ENCODE data around the gene FAM193A.
"Not testable (repeated sequence)": the region's sequence is repeated elsewhere in the genome, so short reads cannot be mapped to it uniquely, and the experiment has no call there.

FAM193A gene

DNA sequence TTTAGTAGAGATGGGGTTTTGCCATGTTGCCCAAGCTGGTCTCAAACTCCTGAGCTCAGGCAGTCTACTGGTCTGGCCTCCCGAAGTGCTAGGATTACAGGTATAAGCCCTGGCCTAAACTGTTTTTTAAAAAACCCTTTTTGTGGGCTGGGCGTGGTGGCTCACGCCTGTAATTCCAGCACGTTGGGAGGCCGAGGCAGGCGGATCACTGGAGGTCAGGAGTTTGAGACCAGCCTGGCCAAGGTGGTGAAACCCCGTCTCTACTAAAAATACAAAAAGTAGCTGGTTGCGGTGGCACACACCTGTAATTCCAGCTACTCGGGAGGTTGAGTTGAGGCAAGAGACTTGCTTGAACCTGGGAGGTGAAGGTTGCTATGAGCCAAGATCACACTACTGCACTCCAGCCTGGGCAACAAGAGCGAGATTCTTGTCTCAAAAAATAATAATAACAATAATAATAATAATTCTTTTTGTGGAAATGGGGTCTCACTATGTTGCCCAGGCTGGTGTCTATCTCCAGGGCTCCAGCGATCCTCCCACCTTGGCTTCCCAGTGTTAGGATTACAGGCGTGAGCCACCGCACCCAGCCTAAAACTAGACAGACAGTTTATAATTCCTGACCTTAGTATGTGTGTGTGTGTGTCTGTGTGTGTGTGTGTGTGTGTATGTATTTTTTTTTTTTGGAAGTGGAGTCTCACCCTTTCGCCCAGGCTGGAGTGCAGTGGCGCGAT, 10.7 kb downstream of the FAM193A start:
- H3K4me3 ChIP-seq (ENCODE audit: insufficient read depth in 1 of 2, low read depth in 1 of 2, low read length in 2 of 2); H4K91ac ChIP-seq (ENCODE audit: low read length); H3K9ac ChIP-seq (ENCODE audit: low read length); H2BK12ac ChIP-seq (ENCODE audit: low read length in 2 of 2); H3K27ac ChIP-seq (ENCODE audit: low read length, poor library complexity, severe bottlenecking); H3K4ac ChIP-seq (ENCODE audit: low read depth in 1 of 2, low read length in 2 of 2); H3K9me3 ChIP-seq (ENCODE audit: control insufficient read depth, low read length); DNase-seq; H3K79me1 ChIP-seq (replicated peaks; ENCODE audit: low read length, poor library complexity, severe bottlenecking); H3K14ac ChIP-seq (ENCODE audit: low read length in 2 of 2); H2BK15ac ChIP-seq (ENCODE audit: low read depth, poor library complexity, severe bottlenecking); H2AFZ ChIP-seq (ENCODE audit: low read depth, low read length); H3K4me2 ChIP-seq (ENCODE audit: low read length, poor library complexity, severe bottlenecking); H4K8ac ChIP-seq (ENCODE audit: low read length); H3K36me3 ChIP-seq (ENCODE audit: control insufficient read depth in 1 of 2, insufficient read depth in 2 of 2, low read depth in 1 of 2, low read length in 2 of 2); H3K27me3 ChIP-seq (ENCODE audit: control insufficient read depth in 1 of 2, insufficient read depth in 1 of 2, low read length in 2 of 2); H2BK120ac ChIP-seq (ENCODE audit: low read depth, low read length); H3K4me1 ChIP-seq (ENCODE audit: control insufficient read depth, insufficient read depth, low read depth, low read length); H3K23ac ChIP-seq (ENCODE audit: low read length in 2 of 2); H2BK5ac ChIP-seq (ENCODE audit: low read depth, low read length, poor library complexity, severe bottlenecking); H2AK5ac ChIP-seq (ENCODE audit: low read length, severe bottlenecking); H3K18ac ChIP-seq (ENCODE audit: low read depth in 1 of 2, low read length in 2 of 2): not testable (repeated sequence)
- 96% methylated on average over 11 of the region's 16 CpGs for WGBS

DNA sequence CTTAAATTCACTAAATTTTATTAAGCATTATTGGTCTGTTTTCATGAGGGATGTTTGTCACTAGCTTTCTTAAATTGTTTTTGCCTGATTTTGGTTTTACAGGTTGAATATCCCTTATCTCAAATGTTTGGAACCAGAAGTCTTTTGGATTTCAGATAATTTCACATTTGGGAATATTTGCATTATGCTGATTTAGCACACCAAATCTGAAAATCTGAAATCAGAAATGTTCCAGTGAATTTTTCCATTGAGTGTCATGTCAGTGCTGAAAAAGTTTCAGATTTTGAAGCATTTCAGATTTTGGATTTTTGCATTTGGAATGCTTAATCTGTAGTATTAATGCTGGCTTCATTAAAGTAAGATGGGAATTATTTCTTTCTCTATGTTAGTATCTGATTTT, 14.7 kb downstream of the FAM193A start:
- no peak overlapping the region for H2BK15ac ChIP-seq (ENCODE audit: low read depth, poor library complexity, severe bottlenecking)
- no peak overlapping the region for H2BK120ac ChIP-seq (ENCODE audit: low read depth, low read length)
- H3K9me3 ChIP-seq (ENCODE audit: control insufficient read depth, low read length): no peaks in the 10 kb centered on the region

GRCh38 chr4:2552806-2553205, 16.4 kb downstream of the FAM193A start:
- H4K91ac ChIP-seq (ENCODE audit: low read length): no peak overlapping the region

More for the DNA sequence above, 14.7 kb downstream of the FAM193A start:
- Histone ChIP-seq H4K91ac (ENCODE audit: low read length) (no peak overlapping the region), H3K4me1 (ENCODE audit: control insufficient read depth, insufficient read depth, low read depth, low read length) (peaks cover 6% of the 10 kb centered on the region), H3K36me3 (ENCODE audit: control insufficient read depth in 1 of 2, insufficient read depth in 2 of 2, low read depth in 1 of 2, low read length in 2 of 2) (peaks cover 0 to 4% of the 10 kb centered on the region in 2 experiments), H3K27ac (ENCODE audit: low read length, poor library complexity, severe bottlenecking) (no peak overlapping the region), H3K9ac (ENCODE audit: low read length) (no peak overlapping the region), H3K4me3 (ENCODE audit: insufficient read depth in 1 of 2, low read depth in 1 of 2, low read length in 2 of 2) (no peak overlapping the region), H3K79me1 (replicated peaks; ENCODE audit: low read length, poor library complexity, severe bottlenecking) (no peaks in the 10 kb centered on the region), H3K23ac (ENCODE audit: low read length in 2 of 2) (no peak overlapping the region), H3K18ac (ENCODE audit: low read depth in 1 of 2, low read length in 2 of 2) (no peak overlapping the region), H3K27me3 (ENCODE audit: control insufficient read depth in 1 of 2, insufficient read depth in 1 of 2, low read length in 2 of 2) (no peaks in the 10 kb centered on the region), H3K4ac (ENCODE audit: low read depth in 1 of 2, low read length in 2 of 2) (no peak overlapping the region), H2AFZ (ENCODE audit: low read depth, low read length) (no peak overlapping the region), H2BK5ac (ENCODE audit: low read depth, low read length, poor library complexity, severe bottlenecking) (no peak overlapping the region), H4K8ac (ENCODE audit: low read length) (no peak overlapping the region), H3K4me2 (ENCODE audit: low read length, poor library complexity, severe bottlenecking) (no peak overlapping the region), H2BK12ac (ENCODE audit: low read length in 2 of 2) (no peak overlapping the region), H3K14ac (ENCODE audit: low read length in 2 of 2) (no peak overlapping the region), H2AK5ac (ENCODE audit: low read length, severe bottlenecking) (no peak overlapping the region)
- no peak for DNase-seq

GRCh38 chr4:2558301-2558700, 21.9 kb downstream of the FAM193A start:
- no peak overlapping the region for H2AK5ac ChIP-seq (ENCODE audit: low read length, severe bottlenecking)
- H3K4ac ChIP-seq (ENCODE audit: low read depth in 1 of 2, low read length in 2 of 2): no peak overlapping the region
- H2BK120ac ChIP-seq (ENCODE audit: low read depth, low read length): no peak overlapping the region
- H3K4me3 ChIP-seq (ENCODE audit: insufficient read depth in 1 of 2, low read depth in 1 of 2, low read length in 2 of 2): no peak overlapping the region
- peaks cover 12 to 13% of the 10 kb centered on the region in 2 experiments for H3K36me3 ChIP-seq (ENCODE audit: control insufficient read depth in 1 of 2, insufficient read depth in 2 of 2, low read depth in 1 of 2, low read length in 2 of 2)
- peaks cover 2% of the 10 kb centered on the region for H3K79me1 ChIP-seq (replicated peaks; ENCODE audit: low read length, poor library complexity, severe bottlenecking)
- H3K14ac ChIP-seq (ENCODE audit: low read length in 2 of 2): no peak overlapping the region
- H3K27me3 ChIP-seq (ENCODE audit: control insufficient read depth in 1 of 2, insufficient read depth in 1 of 2, low read length in 2 of 2): no peaks in the 10 kb centered on the region
- H3K4me1 ChIP-seq (ENCODE audit: control insufficient read depth, insufficient read depth, low read depth, low read length): no peaks in the 10 kb centered on the region
- no peak overlapping the region for H4K91ac ChIP-seq (ENCODE audit: low read length)
- no peak overlapping the region for H2BK12ac ChIP-seq (ENCODE audit: low read length in 2 of 2)
- H3K23ac ChIP-seq (ENCODE audit: low read length in 2 of 2): no peak overlapping the region
- no peak overlapping the region for H3K4me2 ChIP-seq (ENCODE audit: low read length, poor library complexity, severe bottlenecking)
- H3K9ac ChIP-seq (ENCODE audit: low read length): no peak overlapping the region
- no peak overlapping the region for H2BK15ac ChIP-seq (ENCODE audit: low read depth, poor library complexity, severe bottlenecking)
- H3K9me3 ChIP-seq (ENCODE audit: control insufficient read depth, low read length): no peaks in the 10 kb centered on the region
- no peak overlapping the region for H2BK5ac ChIP-seq (ENCODE audit: low read depth, low read length, poor library complexity, severe bottlenecking)
- no peak overlapping the region for H3K27ac ChIP-seq (ENCODE audit: low read length, poor library complexity, severe bottlenecking)
- H3K18ac ChIP-seq (ENCODE audit: low read depth in 1 of 2, low read length in 2 of 2): no peak overlapping the region
- no peak overlapping the region for H2AFZ ChIP-seq (ENCODE audit: low read depth, low read length)
- 98% methylated on average over 5 of the region's 6 CpGs for WGBS
- DNase-seq: no peak
- H4K8ac ChIP-seq (ENCODE audit: low read length): no peak overlapping the region

More at GRCh38 chr4:2552806-2553205, 16.4 kb downstream of the FAM193A start:
- Histone ChIP-seq H2AK5ac (ENCODE audit: low read length, severe bottlenecking) (no peak overlapping the region), H3K4me3 (ENCODE audit: insufficient read depth in 1 of 2, low read depth in 1 of 2, low read length in 2 of 2) (no peak overlapping the region), H3K4me1 (ENCODE audit: control insufficient read depth, insufficient read depth, low read depth, low read length) (peaks cover 6% of the 10 kb centered on the region), H2BK120ac (ENCODE audit: low read depth, low read length) (no peak overlapping the region), H2AFZ (ENCODE audit: low read depth, low read length) (no peak overlapping the region), H3K23ac (ENCODE audit: low read length in 2 of 2) (no peak overlapping the region), H3K27me3 (ENCODE audit: control insufficient read depth in 1 of 2, insufficient read depth in 1 of 2, low read length in 2 of 2) (no peaks in the 10 kb centered on the region), H3K14ac (ENCODE audit: low read length in 2 of 2) (no peak overlapping the region), H3K18ac (ENCODE audit: low read depth in 1 of 2, low read length in 2 of 2) (no peak overlapping the region), H3K4me2 (ENCODE audit: low read length, poor library complexity, severe bottlenecking) (no peak overlapping the region), H2BK5ac (ENCODE audit: low read depth, low read length, poor library complexity, severe bottlenecking) (no peak overlapping the region), H3K4ac (ENCODE audit: low read depth in 1 of 2, low read length in 2 of 2) (no peak overlapping the region), H3K36me3 (ENCODE audit: control insufficient read depth in 1 of 2, insufficient read depth in 2 of 2, low read depth in 1 of 2, low read length in 2 of 2) (peaks cover 0 to 5% of the 10 kb centered on the region in 2 experiments), H3K9ac (ENCODE audit: low read length) (no peak overlapping the region), H3K79me1 (replicated peaks; ENCODE audit: low read length, poor library complexity, severe bottlenecking) (no peaks in the 10 kb centered on the region), H2BK15ac (ENCODE audit: low read depth, poor library complexity, severe bottlenecking) (no peak overlapping the region), H2BK12ac (ENCODE audit: low read length in 2 of 2) (no peak overlapping the region), H4K8ac (ENCODE audit: low read length) (no peak overlapping the region), H3K27ac (ENCODE audit: low read length, poor library complexity, severe bottlenecking) (no peak overlapping the region), H3K9me3 (ENCODE audit: control insufficient read depth, low read length) (no peaks in the 10 kb centered on the region)
- DNase-seq: no peak
- 96% methylated on average over 10 of the region's 11 CpGs for WGBS
